Karpas-422 (cell line): Measurements from ENCODE around the gene ACTR10. TPM values are rescaled to one million over a fixed set of nuclear protein-coding genes. Genes with fewer than 3 reads are reported as not detected.
A peak's percentile ranks its signal among the peaks of the same experiment; 100 is the strongest.
"Not testable (repeated sequence)": the region's sequence is repeated elsewhere in the genome, so short reads cannot be mapped to it uniquely, and the experiment has no call there.

Experiments used
- DNase-seq: peaks from one replicate; pipeline ENCODE4 v3.0.0-alpha.2; 2015
- H2AFZ ChIP-seq: fragments of 200-600 bp; sonication (generic); 2 replicates; pipeline ENCODE4 v1.6.1; 2014; ENCODE audit warnings: antibody characterized with exemption, low read length, mixed read lengths
- H3K27ac ChIP-seq: fragments of 200-600 bp; sonication (generic); 2 replicates; pipeline ENCODE4 v1.5.1; 2014; ENCODE audit warnings: mild to moderate bottlenecking, low read length, moderate library complexity
- H3K27me3 ChIP-seq: fragments of 200-600 bp; sonication (generic); 2 replicates; pipeline ENCODE4 v1.6.1; 2014; ENCODE audit warnings: low read length, mixed read lengths
- H3K36me3 ChIP-seq: fragments of 200-600 bp; sonication (generic); 2 replicates; pipeline ENCODE4 v1.6.1; 2014; ENCODE audit warnings: low read length, mixed read lengths; ENCODE audit not compliant: insufficient read depth
- H3K4me1 ChIP-seq: fragments of 200-600 bp; sonication (generic); 2 replicates; pipeline ENCODE4 v1.6.1; 2014; ENCODE audit warnings: mild to moderate bottlenecking, low read length, mixed read lengths
- H3K4me2 ChIP-seq: fragments of 200-600 bp; sonication (generic); 2 replicates; pipeline ENCODE4 v1.6.1; 2014; ENCODE audit warnings: low read length, low read depth, mild to moderate bottlenecking; ENCODE audit not compliant: poor library complexity, severe bottlenecking
- H3K4me3 ChIP-seq: fragments of 200-600 bp; sonication (generic); 2 replicates; pipeline ENCODE4 v1.5.1; 2014; ENCODE audit warnings: mild to moderate bottlenecking, antibody characterized with exemption, low read length, mixed read lengths
- H3K79me2 ChIP-seq: fragments of 200-600 bp; sonication (generic); 2 replicates; pipeline ENCODE4 v1.6.1; 2014; ENCODE audit warnings: mild to moderate bottlenecking, low read length, mixed read lengths
- H3K9ac ChIP-seq: fragments of 200-600 bp; sonication (generic); 2 replicates; pipeline ENCODE4 v1.6.0; 2014; ENCODE audit warnings: low read length
- H3K9me2 ChIP-seq: fragments of 200-600 bp; sonication (generic), shearing (Covaris generic); replicated peaks from 2 replicates; pipeline ENCODE4 v1.6.0; 2014; ENCODE audit warnings: mild to moderate bottlenecking, low read length, moderate library complexity; ENCODE audit not compliant: insufficient read depth
- H3K9me3 ChIP-seq: fragments of 300-700, 200-600 bp; sonication (generic); 2 replicates; pipeline ENCODE4 v1.6.1; 2014; ENCODE audit warnings: low read length, mixed read lengths
- H4K20me1 ChIP-seq: fragments of 200-600 bp; sonication (generic); 2 replicates; pipeline ENCODE4 v1.6.1; 2014; ENCODE audit warnings: mild to moderate bottlenecking, antibody characterized with exemption, low read length, low read depth; ENCODE audit not compliant: insufficient read depth
- total RNA-seq: library from RNA; depleted of rRNA; stranded (reverse); fragments of >200 nt; shearing (Covaris generic); gene quantifications from 2 replicates; pipeline ENCODE4 v1.2.3, GENCODE V29; 2014; ENCODE audit warnings: low replicate concordance

ACTR10 gene
- total RNA-seq, 1 experiment from 2014 or later: 153 TPM

DNA sequence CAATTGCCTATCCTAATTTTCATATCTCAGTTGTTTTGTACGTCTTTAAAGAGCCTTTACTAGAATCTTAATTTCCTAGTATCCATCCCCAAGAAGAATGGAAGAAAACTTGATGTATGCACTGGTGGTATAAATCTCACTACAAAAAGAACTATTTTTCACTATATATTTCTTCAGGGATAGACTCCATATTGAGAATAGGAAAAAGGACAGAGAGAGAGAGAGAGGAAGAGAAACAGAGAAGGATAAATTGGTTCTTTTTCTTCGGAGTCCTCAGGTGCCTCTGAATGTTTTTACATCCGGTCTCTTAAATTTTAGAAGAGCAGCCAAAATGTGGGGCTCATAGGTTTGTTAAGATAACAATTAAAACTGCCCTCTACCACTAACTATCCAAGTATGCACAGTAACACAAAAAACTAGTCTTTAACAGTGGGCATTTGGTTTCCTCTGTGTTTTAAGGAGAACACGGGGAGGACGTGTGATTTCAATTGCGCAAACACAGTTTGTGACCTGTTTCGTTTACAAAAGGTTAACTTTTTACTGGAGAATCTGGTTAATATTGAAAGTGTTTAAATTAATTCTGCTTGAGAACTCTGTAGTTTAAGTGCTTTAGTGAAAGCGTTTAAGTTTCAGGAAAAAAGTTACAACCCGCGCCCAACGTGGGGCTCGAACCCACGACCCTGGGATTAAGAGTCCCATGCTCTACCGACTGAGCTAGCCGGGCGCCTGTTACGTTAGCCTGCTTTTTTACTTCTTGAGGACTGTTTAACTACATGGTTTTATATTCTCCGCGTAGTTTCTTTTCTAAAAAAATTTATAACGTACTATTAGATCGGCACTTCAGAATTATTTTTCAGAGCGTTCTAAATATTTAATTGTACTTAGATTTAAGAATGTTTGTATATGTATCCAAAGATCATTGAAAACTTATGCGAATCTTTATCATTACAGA is 39.6 kb downstream of the ACTR10 start:
- Histone ChIP-seq H3K79me2 (no peaks in the 10 kb centered on the region), H3K4me1 (peaks cover 31% of the 10 kb centered on the region), H3K4me3 (peak overlapping the region; percentile 76), H2AFZ (peak overlapping the region; percentile 80), H3K4me2 (peak overlapping the region; percentile 97), H3K36me3 (peaks cover under 1% of the 10 kb centered on the region; the same call in 1 of the 2 replicates), H3K9me3 (no peaks in the 10 kb centered on the region), H4K20me1 (no peaks in the 10 kb centered on the region), H3K27me3 (no peaks in the 10 kb centered on the region), H3K9me2 (no peaks in the 10 kb centered on the region), H3K27ac (peak overlapping the region; percentile 44), H3K9ac (peak overlapping the region; percentile 76)
- DNase-seq: peak; percentile 95

DNA sequence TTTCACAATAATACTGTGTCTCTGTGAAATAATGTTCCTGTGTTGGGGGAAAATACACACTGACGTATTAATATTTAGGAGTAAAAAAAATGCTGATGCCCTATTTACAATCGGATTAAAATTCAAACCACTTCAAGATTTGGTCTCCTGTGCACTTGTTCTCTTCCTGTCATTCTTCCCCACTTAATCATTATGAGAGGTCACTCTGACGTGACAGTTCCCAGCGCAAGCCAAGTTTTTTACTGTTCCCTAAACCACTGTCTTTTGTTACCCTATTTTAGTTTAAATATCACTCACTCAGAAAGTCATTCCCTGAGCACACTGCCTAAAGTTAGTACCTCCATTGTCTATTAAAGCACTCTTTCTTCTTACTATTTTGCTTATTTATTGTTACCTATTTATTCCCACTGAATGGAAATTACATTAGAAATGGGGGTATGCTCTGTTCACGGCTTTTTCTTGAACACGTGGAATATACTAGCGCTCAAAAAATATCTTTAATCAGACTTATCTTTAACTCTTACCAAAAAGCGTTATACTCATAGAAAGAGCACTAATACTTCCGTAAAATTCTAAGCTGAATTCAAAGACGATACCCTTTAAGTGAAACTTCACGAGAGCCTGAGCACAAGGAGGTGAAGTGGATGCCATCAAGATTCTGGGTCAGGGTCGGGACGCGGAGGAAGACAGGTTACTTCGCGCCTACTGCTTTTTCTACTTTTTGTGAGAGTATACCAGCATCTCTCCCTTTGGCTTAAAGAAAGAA is 44.0 kb downstream of the ACTR10 start:
- Histone ChIP-seq H3K79me2 (peaks cover 43% of the 10 kb centered on the region), H4K20me1 (peaks cover 16% of the 10 kb centered on the region), H2AFZ (no peak overlapping the region), H3K4me3 (peak overlapping the region; percentile 65), H3K27me3 (no peaks in the 10 kb centered on the region), H3K9me3 (no peaks in the 10 kb centered on the region), H3K9ac (peak overlapping the region; percentile 64), H3K4me1 (peaks cover 41% of the 10 kb centered on the region), H3K4me2 (peak overlapping the region; percentile 84), H3K36me3 (peaks cover 13% of the 10 kb centered on the region; the same call in 1 of the 2 replicates), H3K9me2 (no peaks in the 10 kb centered on the region), H3K27ac (peak overlapping the region; percentile 80)
- DNase-seq: peak; percentile 75

DNA sequence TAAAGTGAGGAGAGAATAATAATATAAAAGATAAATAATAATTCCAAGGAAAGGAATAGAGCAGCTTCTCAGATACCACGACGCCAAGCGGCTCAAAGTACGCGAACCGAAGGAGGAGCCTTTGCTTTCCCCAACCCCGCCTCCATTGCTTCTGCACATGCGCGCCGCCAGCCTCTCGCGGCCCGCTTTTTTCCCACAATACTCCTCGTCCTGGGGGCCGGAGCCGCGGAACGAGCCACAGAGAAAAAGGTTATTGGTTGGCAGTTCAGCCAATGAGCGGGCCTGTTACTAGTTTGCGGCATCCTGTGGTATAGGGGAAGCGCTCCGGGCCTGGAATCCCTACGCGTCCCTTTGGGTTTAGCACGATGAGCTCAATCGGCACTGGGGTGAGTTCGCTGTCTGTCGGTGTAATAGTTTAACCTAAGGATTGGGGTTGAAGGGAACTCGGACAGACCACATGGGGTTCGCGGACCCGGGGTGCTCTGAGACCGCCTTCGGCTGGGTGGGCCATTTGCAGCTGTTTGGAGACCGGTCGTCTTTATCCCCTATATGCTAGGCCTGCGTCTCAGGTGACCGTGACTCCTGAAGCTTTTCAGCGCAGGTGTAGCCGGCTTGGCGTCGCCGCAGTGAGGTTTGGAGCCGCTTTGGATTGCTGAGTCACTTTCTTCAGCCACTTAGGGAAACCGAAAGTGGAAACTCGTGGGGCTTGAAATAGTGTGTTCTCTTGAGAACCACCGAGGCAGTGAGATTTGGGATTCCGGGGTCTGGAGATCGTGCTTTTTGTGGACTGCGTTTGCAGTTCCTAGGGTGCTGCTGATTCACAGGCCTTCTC is 44.8 kb downstream of the ACTR10 start, which contains the start of gene PSMA3:
PSMA3 (plus strand) TSS at position 288 of the 832 bp plus-strand sequence; CDS start at position 366, 78 bp downstream.
- peaks cover 51% of the 10 kb centered on the region for H3K79me2 ChIP-seq

DNA sequence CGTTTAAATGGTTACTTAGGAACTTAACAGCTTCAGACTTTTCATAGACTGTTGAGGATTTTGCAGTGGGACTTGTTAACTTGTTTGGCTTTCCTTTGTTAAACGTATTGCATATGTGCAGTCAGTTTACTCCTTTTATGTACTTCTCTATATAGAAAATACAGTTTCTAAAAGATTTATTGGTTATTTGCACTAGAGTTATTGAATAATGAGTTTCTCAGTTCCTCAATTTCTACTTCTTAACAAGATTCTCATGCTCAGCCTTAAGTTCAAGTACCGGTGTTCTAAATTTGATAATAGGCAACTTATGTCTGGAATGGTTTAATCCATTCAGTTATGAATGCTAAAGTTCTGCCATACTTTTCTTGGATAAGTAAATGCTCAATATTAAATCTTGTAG is 45.6 kb downstream of the ACTR10 start:
- Histone ChIP-seq H3K9me3 (no peaks in the 10 kb centered on the region), H4K20me1 (peaks cover 16% of the 10 kb centered on the region), H3K27me3 (no peaks in the 10 kb centered on the region), H3K79me2 (peaks cover 58% of the 10 kb centered on the region), H3K9ac (peak overlapping the region; percentile 84), H3K36me3 (peaks cover 24% of the 10 kb centered on the region; the same call in 1 of the 2 replicates), H3K27ac (peak overlapping the region; percentile 89), H3K4me3 (peak overlapping the region; percentile 79), H3K4me2 (peak overlapping the region; percentile 97), H3K9me2 (no peaks in the 10 kb centered on the region), H3K4me1 (peaks cover 34% of the 10 kb centered on the region), H2AFZ (no peak overlapping the region)
- DNase-seq: peak; percentile 69

More for the DNA sequence above, 44.8 kb downstream of the ACTR10 start, which contains the start of gene PSMA3:
- Histone ChIP-seq H4K20me1 (peaks cover 16% of the 10 kb centered on the region), H3K9me2 (no peaks in the 10 kb centered on the region), H3K36me3 (peaks cover 18% of the 10 kb centered on the region; the same call in 1 of the 2 replicates), H3K27ac (peak within 1 kb of the TSS; percentile 89), H3K27me3 (no peaks in the 10 kb centered on the region), H2AFZ (peak within 1 kb of the TSS; percentile 23; the same call in 1 of the 2 replicates), H3K4me3 (peak within 1 kb of the TSS; percentile 79), H3K9me3 (no peaks in the 10 kb centered on the region), H3K4me1 (peaks cover 34% of the 10 kb centered on the region), H3K4me2 (peak within 1 kb of the TSS; percentile 97), H3K9ac (peak within 1 kb of the TSS; percentile 84)
- peak; percentile 100 for DNase-seq

DNA sequence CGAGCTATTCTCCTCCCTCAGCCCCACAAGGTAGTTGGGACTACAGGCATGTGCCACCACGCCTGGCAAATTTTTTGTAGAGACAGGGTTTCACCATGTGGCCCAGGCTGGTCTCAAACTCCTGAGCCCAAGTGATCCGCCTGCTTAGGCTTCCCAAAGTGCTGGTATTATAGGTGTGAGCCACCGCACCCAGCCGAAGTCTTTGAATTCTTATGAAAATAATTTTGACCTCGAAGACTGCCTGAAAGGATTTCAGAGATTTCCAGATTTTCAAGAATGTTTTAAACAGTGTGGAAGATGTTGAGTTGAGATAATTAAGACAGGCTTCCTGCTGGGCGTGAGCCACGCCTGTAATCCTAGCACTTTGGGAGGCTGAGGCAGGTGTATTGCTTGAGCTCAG is 49.7 kb downstream of the ACTR10 start:
- no peak overlapping the region for H3K9ac ChIP-seq
- H3K4me1 ChIP-seq: peaks cover 18% of the 10 kb centered on the region
- peaks cover 19% of the 10 kb centered on the region for H4K20me1 ChIP-seq
- no peaks in the 10 kb centered on the region for H3K9me2 ChIP-seq
- no peaks in the 10 kb centered on the region for H3K9me3 ChIP-seq
- H3K27me3 ChIP-seq: no peaks in the 10 kb centered on the region
- DNase-seq: no peak
- no peak overlapping the region for H3K4me2 ChIP-seq
- no peak overlapping the region for H2AFZ ChIP-seq
- H3K79me2 ChIP-seq: peaks cover 96% of the 10 kb centered on the region
- no peak overlapping the region for H3K4me3 ChIP-seq
- peaks cover 56% of the 10 kb centered on the region for H3K36me3 ChIP-seq
- no peak overlapping the region for H3K27ac ChIP-seq

DNA sequence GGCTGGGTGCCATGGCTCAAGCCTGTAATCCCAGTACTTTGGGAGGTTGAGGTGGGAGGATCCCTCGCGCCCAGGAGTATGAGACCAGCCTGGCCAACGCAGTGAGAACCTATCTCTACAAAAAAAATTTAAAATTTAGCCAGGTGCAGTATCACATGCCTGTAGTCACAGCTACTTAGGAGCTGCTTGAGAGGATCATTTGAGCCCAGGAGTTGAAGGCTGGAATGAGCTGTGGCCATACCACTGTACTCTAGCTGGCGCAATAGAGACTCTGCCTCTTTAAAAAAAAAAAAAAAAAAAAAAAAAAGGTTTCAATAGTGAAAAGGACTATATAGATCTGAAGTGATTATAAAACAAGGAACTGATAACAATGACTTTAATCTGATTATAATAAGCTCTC is 58.2 kb downstream of the ACTR10 start:
- no peak overlapping the region for H2AFZ ChIP-seq
- no peaks in the 10 kb centered on the region for H3K9me2 ChIP-seq
- no peaks in the 10 kb centered on the region for H3K27me3 ChIP-seq
- H3K9ac ChIP-seq: no peak overlapping the region
- H3K36me3 ChIP-seq: peaks cover 78% of the 10 kb centered on the region
- peaks cover 13% of the 10 kb centered on the region; the same call in 1 of the 2 replicates for H4K20me1 ChIP-seq
- no peaks in the 10 kb centered on the region for H3K9me3 ChIP-seq
- no peak overlapping the region for H3K4me2 ChIP-seq
- H3K4me1 ChIP-seq: no peaks in the 10 kb centered on the region
- H3K27ac ChIP-seq: no peak overlapping the region
- DNase-seq: peak; percentile 60
- no peak overlapping the region for H3K4me3 ChIP-seq
- H3K79me2 ChIP-seq: peaks cover 81% of the 10 kb centered on the region

DNA sequence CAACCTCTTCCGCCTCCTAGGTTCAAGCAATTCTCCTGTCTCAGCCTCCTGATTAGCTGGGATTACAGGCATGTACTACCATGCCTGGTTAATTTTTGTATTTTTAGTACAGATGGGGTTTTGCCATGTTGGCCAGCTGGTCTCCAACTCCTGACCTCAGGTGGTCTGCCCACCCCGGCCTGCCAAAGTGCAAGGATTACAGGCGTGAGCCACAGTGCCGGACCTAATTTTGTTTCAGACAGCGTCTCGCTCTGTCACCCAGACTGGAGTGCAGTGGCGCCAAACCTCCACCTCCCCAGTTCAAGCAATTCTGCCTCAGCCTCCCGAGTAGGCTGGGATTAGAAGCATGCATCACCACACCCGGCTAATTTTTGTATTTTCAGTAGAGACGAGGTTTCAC is 62.1 kb downstream of the ACTR10 start:
- not testable (repeated sequence) for H3K4me3 ChIP-seq, H3K9me2 ChIP-seq, H3K4me2 ChIP-seq, H2AFZ ChIP-seq, H3K9ac ChIP-seq, H3K27ac ChIP-seq, H3K9me3 ChIP-seq, H3K4me1 ChIP-seq, DNase-seq, H3K27me3 ChIP-seq
- Histone ChIP-seq H4K20me1 (peaks cover 21% of the 10 kb centered on the region), H3K79me2 (peaks cover 88% of the 10 kb centered on the region), H3K36me3 (peaks cover 90% of the 10 kb centered on the region)
